Measurements from ENCODE around the gene NABP2.

DNA sequence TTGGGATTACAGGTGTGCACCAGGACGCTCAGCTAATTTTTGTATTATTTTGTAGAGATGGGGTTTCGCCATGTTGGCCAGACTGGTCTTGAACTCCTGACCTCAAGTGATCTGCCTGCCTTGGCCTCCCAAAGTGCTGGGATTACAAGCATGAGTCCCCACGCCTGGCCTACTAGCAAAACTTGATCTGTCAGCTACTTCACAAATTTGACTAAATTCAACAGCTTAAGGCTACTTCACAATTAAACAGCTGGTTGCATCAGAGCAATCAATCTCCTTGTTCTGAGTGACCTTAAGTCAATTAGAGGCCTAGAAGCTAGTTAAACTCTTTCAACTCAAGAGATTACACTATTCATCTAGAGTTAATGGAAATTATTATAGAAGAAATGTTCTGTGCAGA, 54.8 kb downstream of the NABP2 start:
- TF ChIP-seq EZH2 (IDR thresholded peaks at IDR 0.05; ENCODE audit: borderline replicate concordance, low read depth, low read length, poor library complexity, severe bottlenecking), result no peak
- TF ChIP-seq, protein P1, sequence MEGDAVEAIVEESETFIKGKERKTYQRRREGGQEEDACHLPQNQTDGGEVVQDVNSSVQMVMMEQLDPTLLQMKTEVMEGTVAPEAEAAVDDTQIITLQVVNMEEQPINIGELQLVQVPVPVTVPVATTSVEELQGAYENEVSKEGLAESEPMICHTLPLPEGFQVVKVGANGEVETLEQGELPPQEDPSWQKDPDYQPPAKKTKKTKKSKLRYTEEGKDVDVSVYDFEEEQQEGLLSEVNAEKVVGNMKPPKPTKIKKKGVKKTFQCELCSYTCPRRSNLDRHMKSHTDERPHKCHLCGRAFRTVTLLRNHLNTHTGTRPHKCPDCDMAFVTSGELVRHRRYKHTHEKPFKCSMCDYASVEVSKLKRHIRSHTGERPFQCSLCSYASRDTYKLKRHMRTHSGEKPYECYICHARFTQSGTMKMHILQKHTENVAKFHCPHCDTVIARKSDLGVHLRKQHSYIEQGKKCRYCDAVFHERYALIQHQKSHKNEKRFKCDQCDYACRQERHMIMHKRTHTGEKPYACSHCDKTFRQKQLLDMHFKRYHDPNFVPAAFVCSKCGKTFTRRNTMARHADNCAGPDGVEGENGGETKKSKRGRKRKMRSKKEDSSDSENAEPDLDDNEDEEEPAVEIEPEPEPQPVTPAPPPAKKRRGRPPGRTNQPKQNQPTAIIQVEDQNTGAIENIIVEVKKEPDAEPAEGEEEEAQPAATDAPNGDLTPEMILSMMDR (conservative IDR thresholded peaks at IDR 0.05; ENCODE audit: low read depth, low read length), result no peak

All from A673 (cell line).